Adrenal gland (tissue), 5 donors: ENCODE results near the gene DLG2.

ENCODE experiments used
- CTCF ChIP-seq, 6 experiments: fragments of 450-650 bp in 4 of 6; fragments of 200-600 bp in 2 of 6; sonication (generic) in 1 of 6; IDR thresholded peaks; 1 replicate in 5 of 6; 2 replicates in 1 of 6; pipeline versions ENCODE4 v1.5.1 to v1.8.0; 2016 to 2021; ENCODE audit warnings: antibody characterized with exemption in 6 of 6, mild to moderate bottlenecking in 2 of 6, moderate library complexity in 1 of 6
- POLR2A ChIP-seq, 2 donors: fragments of 450-650 bp; IDR thresholded peaks; one replicate each; pipeline ENCODE4 v1.6.1; 2017; ENCODE audit warnings: antibody characterized with exemption in 2 of 2, mild to moderate bottlenecking in 2 of 2, moderate library complexity in 1 of 2
- donor health status: DM: no; HTN: no; CAD: no.

DNA sequence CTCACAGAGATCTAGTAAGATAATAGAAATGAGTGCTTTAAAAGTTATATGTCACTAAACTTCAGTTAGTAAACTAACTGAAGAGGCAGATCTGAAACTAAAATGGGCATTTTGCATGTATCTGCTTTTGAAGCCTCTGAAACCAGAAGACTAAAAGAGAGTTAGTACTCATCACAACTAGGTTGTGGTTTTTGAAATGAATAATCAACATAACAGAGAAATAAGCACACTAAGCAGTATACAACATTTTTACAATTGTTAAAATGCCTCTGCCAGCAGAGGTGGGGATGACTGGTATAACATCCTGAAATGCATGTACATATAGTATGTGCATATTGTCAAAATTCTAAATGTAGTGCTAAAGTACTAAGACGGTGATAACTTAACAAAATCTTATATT is 564.5 kb downstream of the DLG2 start:
- TF ChIP-seq POLR2A (IDR thresholded peaks at IDR 0.05), result no peak
- no peak for TF ChIP-seq CTCF (IDR thresholded peaks at IDR 0.05)
